H9 (cell line): Measurements from ENCODE around the gene TIAM2. TPM values are rescaled to one million over a fixed set of nuclear protein-coding genes. Genes with fewer than 3 reads are reported as not detected.

ENCODE experiments used
- DNase-seq: peaks from one replicate; pipeline ENCODE4 v3.0.0-alpha.2; 2017
- H2AFZ ChIP-seq: one replicate; pipeline ENCODE4 v1.6.1; 2013; ENCODE audit warnings: mild to moderate bottlenecking, low read length, control low read depth, moderate library complexity
- H2AK5ac ChIP-seq: 2 replicates; pipeline ENCODE4 v1.6.1; 2013; ENCODE audit warnings: low read length, control low read depth, mixed read lengths; ENCODE audit not compliant: insufficient read length
- H2BK120ac ChIP-seq: one replicate; pipeline ENCODE4 v1.6.1; 2013; ENCODE audit warnings: low read depth, mild to moderate bottlenecking, low read length, control low read depth, inconsistent platforms; ENCODE audit not compliant: poor library complexity, severe bottlenecking
- H2BK12ac ChIP-seq: 2 replicates; pipeline ENCODE4 v1.6.1; 2013; ENCODE audit warnings: low read length, control low read depth, mixed read lengths, low read depth; ENCODE audit not compliant: insufficient read length
- H2BK15ac ChIP-seq: 2 replicates; pipeline ENCODE4 v1.6.1; 2013; ENCODE audit warnings: low read depth, low read length, control low read depth
- H2BK20ac ChIP-seq: one replicate; pipeline ENCODE4 v1.6.1; 2013; ENCODE audit warnings: low read depth, mild to moderate bottlenecking, low read length, control low read depth, inconsistent platforms; ENCODE audit not compliant: poor library complexity, severe bottlenecking
- H2BK5ac ChIP-seq: 2 replicates; pipeline ENCODE4 v1.6.1; 2013; ENCODE audit warnings: low read length, control low read depth, mixed read lengths; ENCODE audit not compliant: insufficient read length
- H3K14ac ChIP-seq: 2 replicates; pipeline ENCODE4 v1.6.1; 2013; ENCODE audit warnings: low read length, control low read depth; ENCODE audit not compliant: insufficient read depth
- H3K18ac ChIP-seq: 2 replicates; pipeline ENCODE4 v1.6.1; 2013; ENCODE audit warnings: low read depth, mild to moderate bottlenecking, mixed read lengths, low read length, control low read depth; ENCODE audit not compliant: insufficient read length
- H3K23ac ChIP-seq: 2 replicates; pipeline ENCODE4 v1.6.1; 2013; ENCODE audit warnings: low read length, control low read depth, mixed read lengths, low read depth; ENCODE audit not compliant: insufficient read length
- H3K23me2 ChIP-seq: 2 replicates; pipeline ENCODE4 v1.6.1; 2013; ENCODE audit warnings: low read depth, mild to moderate bottlenecking, mixed read lengths, low read length, control low read depth; ENCODE audit not compliant: insufficient read length, poor library complexity, severe bottlenecking
- H3K27ac ChIP-seq: 2 replicates; pipeline ENCODE4 v1.5.1; 2013; ENCODE audit warnings: low read length, control low read depth, mixed read lengths, low read depth; ENCODE audit not compliant: insufficient read length
- H3K27me3 ChIP-seq: 2 replicates; pipeline ENCODE4 v1.6.1; 2013; ENCODE audit warnings: low read length, control low read depth, inconsistent platforms; ENCODE audit not compliant: insufficient read depth
- H3K4ac ChIP-seq: 2 replicates; pipeline ENCODE4 v1.6.1; 2013; ENCODE audit warnings: low read depth, mild to moderate bottlenecking, control low read depth, inconsistent platforms, low read length, moderate library complexity
- H3K4me1 ChIP-seq: 2 replicates; pipeline ENCODE4 v1.6.1; 2013; ENCODE audit warnings: low read length, control low read depth, inconsistent platforms; ENCODE audit not compliant: insufficient read depth
- H3K4me2 ChIP-seq: 2 replicates; pipeline ENCODE4 v1.6.1; 2013; ENCODE audit warnings: low read length, control low read depth, mixed read lengths; ENCODE audit not compliant: insufficient read length, insufficient read depth
- H3K56ac ChIP-seq: 2 replicates; pipeline ENCODE4 v1.6.1; 2013; ENCODE audit warnings: low read depth, mild to moderate bottlenecking, mixed read lengths, low read length, control low read depth; ENCODE audit not compliant: insufficient read length
- H3K79me1 ChIP-seq: 2 replicates; pipeline ENCODE4 v1.6.1; 2013; ENCODE audit warnings: low read depth, mild to moderate bottlenecking, moderate library complexity, low read length, control low read depth, inconsistent platforms; ENCODE audit not compliant: insufficient read depth, poor library complexity, severe bottlenecking
- H3K79me2 ChIP-seq: 2 replicates; pipeline ENCODE4 v1.6.1; 2013; ENCODE audit warnings: low read length, control low read depth, inconsistent platforms; ENCODE audit not compliant: insufficient read depth
- H3K9ac ChIP-seq: 2 replicates; pipeline ENCODE4 v1.6.1; 2013; ENCODE audit warnings: low read length, control low read depth, mixed read lengths; ENCODE audit not compliant: insufficient read length; ENCODE audit errors: extremely low read depth
- H3K9me3 ChIP-seq: one replicate; pipeline ENCODE4 v1.6.1; 2013; ENCODE audit warnings: low read depth, low read length, inconsistent platforms; ENCODE audit not compliant: control insufficient read depth
- H3T11ph ChIP-seq: one replicate; pipeline ENCODE4 v1.6.1; 2013; ENCODE audit warnings: mild to moderate bottlenecking, low read length, control low read depth, inconsistent platforms
- H4K20me1 ChIP-seq: one replicate; pipeline ENCODE4 v1.6.1; 2013; ENCODE audit not compliant: control insufficient read depth, insufficient read length, insufficient read depth
- H4K5ac ChIP-seq: 2 replicates; pipeline ENCODE4 v1.6.1; 2013; ENCODE audit warnings: low read depth, mild to moderate bottlenecking, mixed read lengths, low read length, control low read depth; ENCODE audit not compliant: insufficient read length
- H4K8ac ChIP-seq: replicated peaks from 2 replicates; pipeline ENCODE4 v1.6.1; 2013; ENCODE audit warnings: low read length, control low read depth, mixed read lengths, low read depth; ENCODE audit not compliant: insufficient read length
- H4K91ac ChIP-seq: 2 replicates; pipeline ENCODE4 v1.6.1; 2013; ENCODE audit warnings: low read depth, mild to moderate bottlenecking, moderate library complexity, mixed read lengths, low read length, control low read depth; ENCODE audit not compliant: insufficient read length
- H3K27ac Mint-ChIP-seq, 3 experiments: 2 replicates in 2 of 3; 3 replicates in 1 of 3; pipeline ENCODE4 v1.8.0; 2020 to 2021; ENCODE audit warnings: mixed read lengths in 3 of 3, mild to moderate bottlenecking in 1 of 3, moderate library complexity in 1 of 3
- H3K27me3 Mint-ChIP-seq: 2 replicates; pipeline ENCODE4 v1.8.0; 2021; ENCODE audit warnings: low read depth, mild to moderate bottlenecking, moderate library complexity, mixed read lengths
- H3K36me3 Mint-ChIP-seq, 3 experiments: 2 replicates in 2 of 3; 3 replicates in 1 of 3; pipeline ENCODE4 v1.8.0; 2020 to 2021; ENCODE audit warnings: low read depth in 3 of 3, mixed read lengths in 3 of 3; ENCODE audit not compliant: insufficient read depth in 1 of 3
- H3K4me1 Mint-ChIP-seq, 2 experiments: 2 replicates each; pipeline ENCODE4 v1.8.0; 2020; ENCODE audit warnings: mixed read lengths in 2 of 2
- H3K4me3 Mint-ChIP-seq, 2 experiments: 2 replicates in 1 of 2; 3 replicates in 1 of 2; pipeline ENCODE4 v1.8.0; 2020 to 2021; ENCODE audit warnings: mild to moderate bottlenecking in 2 of 2, mixed read lengths in 2 of 2, moderate library complexity in 1 of 2
- H3K9me3 Mint-ChIP-seq, 2 experiments: 2 replicates in 1 of 2; 3 replicates in 1 of 2; pipeline ENCODE4 v1.8.0; 2020; ENCODE audit warnings: mild to moderate bottlenecking in 2 of 2, mixed read lengths in 2 of 2, moderate library complexity in 1 of 2
- CTCF ChIP-seq: fragments of 200-600 bp; sonication (generic); conservative IDR thresholded peaks from 3 replicates; pipeline ENCODE4 v1.8.0; 2021; ENCODE audit warnings: antibody characterized with exemption, mild to moderate bottlenecking
- WGBS: extraction: QIAGEN DNeasy Blood & Tissue Kit; methylation state at CpG from one replicate; pipeline ENCODE4 v1.1.7; 2013; ENCODE audit warnings: missing lambda C conversion rate, low lambda C conversion rate, mixed read lengths; ENCODE audit not compliant: insufficient read length; ENCODE audit errors: extremely low coverage; 5-methylcytosine and 5-hydroxymethylcytosine counted together
- total RNA-seq: library from RNA; stranded (reverse); gene quantifications from 2 replicates; pipeline ENCODE4 v1.2.1, GENCODE V29; 2021

The TIAM2 gene
- total RNA-seq, 1 experiment from 2014 or later = 6.3 TPM

DNA sequence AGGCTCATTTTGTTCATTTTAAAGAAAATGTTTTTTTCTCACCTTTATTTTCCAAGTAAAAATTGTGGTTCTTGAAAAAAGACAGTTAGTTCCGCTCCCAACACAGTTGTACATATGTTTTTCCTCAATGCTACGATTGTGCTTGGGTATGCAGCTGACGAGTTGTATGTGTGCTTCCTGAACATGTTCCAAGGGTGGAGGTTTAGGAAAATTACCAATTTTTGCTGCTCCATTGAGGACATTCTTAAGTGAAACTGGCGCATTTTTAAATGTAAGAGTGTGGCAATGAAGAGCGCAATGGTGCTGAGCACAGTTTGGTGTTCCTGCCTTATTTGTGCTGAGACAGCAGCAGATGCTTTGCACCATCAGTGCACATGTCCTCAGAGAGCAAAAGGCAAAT is 198.4 kb downstream of the TIAM2 start:
- H2BK12ac ChIP-seq = no peak overlapping the region
- H3T11ph ChIP-seq = no peak overlapping the region
- no peak overlapping the region for H3K4ac ChIP-seq
- H3K14ac ChIP-seq = no peak overlapping the region
- no peak overlapping the region for H3K9ac ChIP-seq
- H3K18ac ChIP-seq = no peak overlapping the region
- no peak overlapping the region for H2AFZ ChIP-seq
- H3K79me2 ChIP-seq = no peaks in the 10 kb centered on the region
- H2BK120ac ChIP-seq = no peak overlapping the region
- no peak overlapping the region for H4K5ac ChIP-seq
- no CpG with 5 or more reads among the region's 5 CpGs for WGBS
- H3K9me3 ChIP-seq = no peaks in the 10 kb centered on the region
- no peaks in the 10 kb centered on the region for H3K23me2 ChIP-seq
- no peaks in the 10 kb centered on the region for H3K27me3 ChIP-seq
- H3K56ac ChIP-seq = no peak overlapping the region
- H3K9me3 Mint-ChIP-seq = no peaks in the 10 kb centered on the region; a peak in 1 of 5 replicates
- H3K23ac ChIP-seq = no peak overlapping the region
- no peaks in the 10 kb centered on the region for H3K4me1 ChIP-seq
- H3K79me1 ChIP-seq = no peaks in the 10 kb centered on the region
- H4K20me1 ChIP-seq = no peaks in the 10 kb centered on the region
- H4K8ac ChIP-seq = no peak overlapping the region
- no peak overlapping the region for H3K27ac ChIP-seq
- peaks cover 4 to 14% (median 5%) of the 10 kb centered on the region in 3 experiments; a peak in 4 of 7 replicates for H3K36me3 Mint-ChIP-seq
- no peak overlapping the region for H2BK20ac ChIP-seq
- H3K27ac Mint-ChIP-seq = no peak overlapping the region
- H3K4me2 ChIP-seq = no peak overlapping the region
- H4K91ac ChIP-seq = no peak overlapping the region
- no peaks in the 10 kb centered on the region for H3K27me3 Mint-ChIP-seq
- peaks cover 4 to 13% of the 10 kb centered on the region in 2 experiments for H3K4me1 Mint-ChIP-seq
- no peak overlapping the region for H2BK15ac ChIP-seq
- H2BK5ac ChIP-seq = no peak overlapping the region
- no peak for TF ChIP-seq CTCF
- no peak for DNase-seq
- H3K4me3 Mint-ChIP-seq = no peak overlapping the region
- H2AK5ac ChIP-seq = no peak overlapping the region
